ENCODE measurements around the gene MN1. TPM values are rescaled to one million over a fixed set of nuclear protein-coding genes. Genes with fewer than 3 reads are reported as not detected.

MN1 gene
- total RNA-seq, 4 donors from 2014 or later: 1.7 to 7.0 (median 2.4) TPM

GRCh38 chr22:27797520-27798391, 3.8 kb downstream of the MN1 start:
- WGBS, 2 donors: 89 to 93% methylated on average over 51 to 78 of the region's 86 CpGs
- no peak for DNase-seq (ENCODE audit: low spot score in 2 of 2)
- no peak for TF ChIP-seq CTCF (IDR thresholded peaks at IDR 0.05)
- intact Hi-C loops (cut with DNase I; ENCODE audit: low total_unique reads): loop anchor here (10.0 kb wide), 1 partner anchor 393 kb away; no protein-coding TSS in a partner anchor
- no peak overlapping the region for H3K4me3 ChIP-seq (ENCODE audit: low read depth, poor library complexity, severe bottlenecking)

- intact Hi-C loops (cut with DNase I; ENCODE audit: low total_unique reads): loop anchor here (10.0 kb wide), 1 partner anchor 392 kb away; no protein-coding TSS in a partner anchor
- no peak overlapping the region for H3K4me3 ChIP-seq (ENCODE audit: low read depth, poor library complexity, severe bottlenecking)
- no peak for DNase-seq (ENCODE audit: low spot score in 2 of 2)
- TF ChIP-seq CTCF (IDR thresholded peaks at IDR 0.05) (no peak), POLR2A (IDR thresholded peaks at IDR 0.05) (no peak)
- 90 to 92% methylated on average over 50 to 52 of the region's 55 CpGs for WGBS, 2 donors
These were observed 4.6 kb downstream of the MN1 start for GRCh38 chr22:27796829-27797519.

GRCh38 chr22:27795696-27796517, 5.6 kb downstream of the MN1 start:
- H3K4me3 ChIP-seq (ENCODE audit: low read depth, poor library complexity, severe bottlenecking): no peak overlapping the region
- intact Hi-C loops (cut with DNase I; ENCODE audit: low total_unique reads): loop anchor here (10.0 kb wide), 1 partner anchor 391 kb away; no protein-coding TSS in a partner anchor
- 39 to 50% methylated on average over 15 of the region's 15 CpGs for WGBS, 2 donors
- TF ChIP-seq CTCF (IDR thresholded peaks at IDR 0.05): no peak
- TF ChIP-seq POLR2A (IDR thresholded peaks at IDR 0.05): no peak
- no peak for DNase-seq (ENCODE audit: low spot score in 2 of 2)

- H3K4me3 ChIP-seq (ENCODE audit: low read depth, poor library complexity, severe bottlenecking): no peak overlapping the region
- intact Hi-C loops (cut with DNase I; ENCODE audit: low total_unique reads): loop anchor here (10.0 kb wide), 1 partner anchor 390 kb away; no protein-coding TSS in a partner anchor
- WGBS, 2 donors: 74 to 77% methylated on average over 14 of the region's 14 CpGs
- DNase-seq (ENCODE audit: low spot score in 2 of 2): no peak
- TF ChIP-seq POLR2A (IDR thresholded peaks at IDR 0.05) (no peak), CTCF (IDR thresholded peaks at IDR 0.05) (no peak)
These were observed 6.5 kb downstream of the MN1 start for GRCh38 chr22:27795053-27795452.

- DNase-seq (ENCODE audit: low spot score in 2 of 2): no peak
- TF ChIP-seq POLR2A (IDR thresholded peaks at IDR 0.05): no peak
- no peak for TF ChIP-seq CTCF (IDR thresholded peaks at IDR 0.05)
- WGBS, 2 donors: 62 to 75% methylated on average over 5 of the region's 5 CpGs
- intact Hi-C loops (cut with DNase I; ENCODE audit: low total_unique reads): loop anchor here (10.0 kb wide), 1 partner anchor 389 kb away; no protein-coding TSS in a partner anchor
- no peak overlapping the region for H3K4me3 ChIP-seq (ENCODE audit: low read depth, poor library complexity, severe bottlenecking)
These were observed 7.3 kb downstream of the MN1 start for GRCh38 chr22:27794226-27794625.
